Mammary epithelial cell (primary cell): Measurements from ENCODE around the gene SDK1.

ENCODE experiments used
- EZH2 ChIP-seq: IDR thresholded peaks from 2 replicates; pipeline ENCODE4 v1.6.1; 2012; ENCODE audit warnings: low read length, inconsistent platforms, borderline replicate concordance
- TF ChIP-seq, protein P1 (sequence below), 2 donors: IDR thresholded peaks in 1 of 2; conservative IDR thresholded peaks in 1 of 2; 2 replicates each; pipeline ENCODE4 v1.5.1; 2011 to 2012; ENCODE audit warnings: inconsistent platforms in 2 of 2, low read length in 2 of 2, mild to moderate bottlenecking in 2 of 2, control low read depth in 1 of 2, low read depth in 1 of 2; ENCODE audit not compliant: insufficient read depth in 1 of 2; ENCODE audit errors: extremely low read depth in 1 of 2

DNA sequence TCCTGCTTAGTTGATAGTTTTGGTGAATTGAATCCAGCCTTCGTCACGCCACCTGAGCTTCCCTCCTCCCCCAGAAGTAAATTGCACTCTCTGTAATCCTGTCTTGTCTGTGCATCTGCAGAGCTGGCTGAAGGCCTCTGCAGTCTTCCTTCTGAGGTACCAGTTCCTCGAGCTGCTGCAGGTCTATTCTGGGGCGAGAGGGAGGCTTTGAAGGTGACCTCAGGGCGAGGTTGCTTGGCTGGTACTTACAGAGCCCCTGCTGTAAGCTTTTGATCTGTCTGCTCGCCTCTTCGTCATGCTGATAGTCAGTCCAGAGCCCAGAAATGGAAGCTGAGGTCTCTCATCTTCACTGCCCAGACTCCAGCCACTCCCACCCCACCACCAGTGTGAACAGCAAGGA lies 867.5 kb downstream of the SDK1 start:
- TF ChIP-seq, protein P1, sequence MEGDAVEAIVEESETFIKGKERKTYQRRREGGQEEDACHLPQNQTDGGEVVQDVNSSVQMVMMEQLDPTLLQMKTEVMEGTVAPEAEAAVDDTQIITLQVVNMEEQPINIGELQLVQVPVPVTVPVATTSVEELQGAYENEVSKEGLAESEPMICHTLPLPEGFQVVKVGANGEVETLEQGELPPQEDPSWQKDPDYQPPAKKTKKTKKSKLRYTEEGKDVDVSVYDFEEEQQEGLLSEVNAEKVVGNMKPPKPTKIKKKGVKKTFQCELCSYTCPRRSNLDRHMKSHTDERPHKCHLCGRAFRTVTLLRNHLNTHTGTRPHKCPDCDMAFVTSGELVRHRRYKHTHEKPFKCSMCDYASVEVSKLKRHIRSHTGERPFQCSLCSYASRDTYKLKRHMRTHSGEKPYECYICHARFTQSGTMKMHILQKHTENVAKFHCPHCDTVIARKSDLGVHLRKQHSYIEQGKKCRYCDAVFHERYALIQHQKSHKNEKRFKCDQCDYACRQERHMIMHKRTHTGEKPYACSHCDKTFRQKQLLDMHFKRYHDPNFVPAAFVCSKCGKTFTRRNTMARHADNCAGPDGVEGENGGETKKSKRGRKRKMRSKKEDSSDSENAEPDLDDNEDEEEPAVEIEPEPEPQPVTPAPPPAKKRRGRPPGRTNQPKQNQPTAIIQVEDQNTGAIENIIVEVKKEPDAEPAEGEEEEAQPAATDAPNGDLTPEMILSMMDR (conservative IDR thresholded peaks at IDR 0.05 in 1 of 2, IDR thresholded peaks at IDR 0.05 in 1 of 2; ENCODE audit: extremely low read depth in 1 of 2, insufficient read depth in 1 of 2, low read depth in 1 of 2, low read length in 2 of 2): no peak
- no peak for TF ChIP-seq EZH2
